Lower leg skin (tissue), 4 donors: ENCODE results near the gene CACNA1S. TPM values are rescaled to one million over a fixed set of nuclear protein-coding genes. Genes with fewer than 3 reads are reported as not detected.

ENCODE experiments used
- DNase-seq, 2 donors: peaks; one replicate each; pipeline ENCODE4 v3.0.0-alpha.2; 2019; ENCODE audit warnings: low spot score in 2 of 2
- H3K4me3 ChIP-seq: fragments of 200-600 bp; sonication (generic); 2 replicates; pipeline ENCODE4 v1.5.1; 2017; ENCODE audit warnings: mild to moderate bottlenecking, low read depth; ENCODE audit not compliant: poor library complexity, severe bottlenecking
- CTCF ChIP-seq, 3 donors: fragments of 450-650 bp; IDR thresholded peaks; one replicate each; pipeline ENCODE4 v1.5.1; 2016; ENCODE audit warnings: antibody characterized with exemption in 3 of 3, mild to moderate bottlenecking in 3 of 3, moderate library complexity in 2 of 3
- POLR2A ChIP-seq, 2 donors: fragments of 450-650 bp; IDR thresholded peaks; one replicate each; pipeline ENCODE4 v1.6.1; 2016 to 2017; ENCODE audit warnings: antibody characterized with exemption in 2 of 2, mild to moderate bottlenecking in 1 of 2, moderate library complexity in 1 of 2
- WGBS, 2 donors: methylation state at CpG; one replicate each; pipeline ENCODE4 v1.1.5; 2018; 5-methylcytosine and 5-hydroxymethylcytosine counted together
- intact Hi-C: fragments of 100-400 bp; cut with DNase I; formaldehyde crosslinking; loops from one replicate; pipeline ENCODE4 v1.15.0; 2023; ENCODE audit warnings: low total_unique reads
- total RNA-seq, 4 donors: library from RNA; depleted of rRNA; stranded (reverse); fragments of >200 nt; gene quantifications; one replicate each; pipeline ENCODE4 v1.1.0, GENCODE V29; 2016

Gene CACNA1S
- total RNA-seq, 4 donors from 2014 or later = 0.04 TPM; not detected in 3

- intact Hi-C loops = no loop called here
- no peak for DNase-seq
- TF ChIP-seq POLR2A (IDR thresholded peaks at IDR 0.05) (no peak), CTCF (IDR thresholded peaks at IDR 0.05) (no peak)
- H3K4me3 ChIP-seq = no peak overlapping the region
- 96 to 99% methylated on average over 6 to 7 of the region's 7 CpGs for WGBS, 2 donors
These were observed 18.7 kb downstream of the CACNA1S start for GRCh38 chr1:201093561-201093960.

- TF ChIP-seq POLR2A (IDR thresholded peaks at IDR 0.05) (no peak), CTCF (IDR thresholded peaks at IDR 0.05) (no peak)
- intact Hi-C loops = no loop called here
- H3K4me3 ChIP-seq = no peak overlapping the region
- WGBS, 2 donors = 87% methylated on average over 3 of the region's 3 CpGs
- no peak for DNase-seq
These were observed 19.5 kb downstream of the CACNA1S start for GRCh38 chr1:201092738-201093137.

GRCh38 chr1:201091256-201091655 lies 21.0 kb downstream of the CACNA1S start:
- intact Hi-C loops = no loop called here
- TF ChIP-seq POLR2A (IDR thresholded peaks at IDR 0.05) = no peak
- no peak for TF ChIP-seq CTCF (IDR thresholded peaks at IDR 0.05)
- no peak overlapping the region for H3K4me3 ChIP-seq
- WGBS, 2 donors = 90 to 95% methylated on average over 4 of the region's 4 CpGs
- DNase-seq = no peak

GRCh38 chr1:201090541-201090940 lies 21.7 kb downstream of the CACNA1S start:
- intact Hi-C loops = no loop called here
- no peak overlapping the region for H3K4me3 ChIP-seq
- 64 to 75% methylated on average over 4 of the region's 4 CpGs for WGBS, 2 donors
- DNase-seq = no peak
- TF ChIP-seq POLR2A (IDR thresholded peaks at IDR 0.05) (no peak), CTCF (IDR thresholded peaks at IDR 0.05) (no peak)

GRCh38 chr1:201089596-201089995 lies 22.6 kb downstream of the CACNA1S start:
- intact Hi-C loops = no loop called here
- DNase-seq = no peak
- WGBS, 2 donors = 68 to 70% methylated on average over 5 of the region's 5 CpGs
- no peak overlapping the region for H3K4me3 ChIP-seq
- TF ChIP-seq CTCF (IDR thresholded peaks at IDR 0.05) (no peak), POLR2A (IDR thresholded peaks at IDR 0.05) (no peak)

- TF ChIP-seq POLR2A (IDR thresholded peaks at IDR 0.05) = no peak
- no peak for TF ChIP-seq CTCF (IDR thresholded peaks at IDR 0.05)
- no peak overlapping the region for H3K4me3 ChIP-seq
- no peak for DNase-seq
- intact Hi-C loops = no loop called here
- 78 to 80% methylated on average over 15 to 19 of the region's 19 CpGs for WGBS, 2 donors
These were observed 23.2 kb downstream of the CACNA1S start for GRCh38 chr1:201088901-201089525.
